Gastroesophageal sphincter (tissue), 3 donors: ENCODE results near the gene MVB12B.

Experiments
- EP300 ChIP-seq: sonication (generic); formaldehyde crosslinking; IDR thresholded peaks from one replicate; pipeline ENCODE4 v1.6.1; 2017; ENCODE audit warnings: antibody characterized with exemption, mild to moderate bottlenecking
- POLR2A ChIP-seq, 2 donors: fragments of 450-650 bp; IDR thresholded peaks; one replicate each; pipeline ENCODE4 v1.6.1; 2017; ENCODE audit warnings: antibody characterized with exemption in 2 of 2, mild to moderate bottlenecking in 2 of 2, moderate library complexity in 1 of 2
- POLR2AphosphoS5 ChIP-seq: sonication (generic); formaldehyde crosslinking; IDR thresholded peaks from one replicate; pipeline ENCODE4 v1.6.1; 2017; ENCODE audit warnings: antibody characterized with exemption
- TF ChIP-seq, protein P1 (sequence below), 4 experiments: fragments of 200-600 bp in 2 of 4; fragments of 450-650 bp in 2 of 4; sonication (generic) in 1 of 4; IDR thresholded peaks; one replicate each; pipeline ENCODE4 v1.5.1; 2017 to 2019; ENCODE audit warnings: antibody characterized with exemption in 4 of 4, mild to moderate bottlenecking in 2 of 4, moderate library complexity in 2 of 4

- no peak for TF ChIP-seq POLR2AphosphoS5
- TF ChIP-seq, protein P1, sequence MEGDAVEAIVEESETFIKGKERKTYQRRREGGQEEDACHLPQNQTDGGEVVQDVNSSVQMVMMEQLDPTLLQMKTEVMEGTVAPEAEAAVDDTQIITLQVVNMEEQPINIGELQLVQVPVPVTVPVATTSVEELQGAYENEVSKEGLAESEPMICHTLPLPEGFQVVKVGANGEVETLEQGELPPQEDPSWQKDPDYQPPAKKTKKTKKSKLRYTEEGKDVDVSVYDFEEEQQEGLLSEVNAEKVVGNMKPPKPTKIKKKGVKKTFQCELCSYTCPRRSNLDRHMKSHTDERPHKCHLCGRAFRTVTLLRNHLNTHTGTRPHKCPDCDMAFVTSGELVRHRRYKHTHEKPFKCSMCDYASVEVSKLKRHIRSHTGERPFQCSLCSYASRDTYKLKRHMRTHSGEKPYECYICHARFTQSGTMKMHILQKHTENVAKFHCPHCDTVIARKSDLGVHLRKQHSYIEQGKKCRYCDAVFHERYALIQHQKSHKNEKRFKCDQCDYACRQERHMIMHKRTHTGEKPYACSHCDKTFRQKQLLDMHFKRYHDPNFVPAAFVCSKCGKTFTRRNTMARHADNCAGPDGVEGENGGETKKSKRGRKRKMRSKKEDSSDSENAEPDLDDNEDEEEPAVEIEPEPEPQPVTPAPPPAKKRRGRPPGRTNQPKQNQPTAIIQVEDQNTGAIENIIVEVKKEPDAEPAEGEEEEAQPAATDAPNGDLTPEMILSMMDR (IDR thresholded peaks at IDR 0.05): no peak
- TF ChIP-seq EP300: no peak
- no peak for TF ChIP-seq POLR2A (IDR thresholded peaks at IDR 0.05)
These were observed 124.8 kb downstream of the MVB12B start for GRCh38 chr9:126451316-126451885.
